ENCODE results near the gene KLHL26. TPM values are rescaled to one million over a fixed set of nuclear protein-coding genes. Genes with fewer than 3 reads are reported as not detected.

Gene KLHL26
- total RNA-seq, 1 experiment from 2014 or later, result 17.1 TPM

DNA sequence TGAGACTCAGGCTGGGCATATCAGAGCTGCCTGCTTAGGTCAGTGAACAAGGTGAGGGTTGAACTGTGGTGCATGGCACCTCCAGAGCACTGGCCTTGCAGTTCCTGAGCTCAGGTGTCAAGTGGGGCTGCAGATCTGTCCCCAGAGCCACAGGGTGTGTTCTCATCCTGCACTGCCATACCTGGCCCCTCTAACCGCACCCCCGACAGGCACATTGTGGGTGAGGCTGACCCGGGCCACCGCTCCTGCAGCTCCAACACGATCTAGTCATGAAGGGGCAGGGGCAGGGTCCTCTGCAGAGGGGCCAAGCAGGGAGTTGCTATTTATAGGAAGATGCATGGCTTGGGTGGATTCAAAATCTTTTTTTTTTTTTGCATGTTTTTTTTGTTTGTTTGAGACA, 30.0 kb downstream of the KLHL26 start:
- Histone ChIP-seq H2AFZ (ENCODE audit: low read depth, low read length, poor library complexity, severe bottlenecking) (no peak overlapping the region), H3K27ac (ENCODE audit: low read depth, low read length) (no peak overlapping the region), H3K9ac (ENCODE audit: low read length) (no peak overlapping the region), H3K9me3 (ENCODE audit: control insufficient read depth in 1 of 2, insufficient read depth in 1 of 2, low read depth in 1 of 2, low read length in 2 of 2) (no peaks in the 10 kb centered on the region), H3K4me1 (ENCODE audit: control insufficient read depth in 1 of 2, insufficient read depth in 2 of 2, low read length in 2 of 2) (peaks cover 4 to 7% of the 10 kb centered on the region in 2 experiments; a peak in 3 of 4 replicates), H3K4me2 (ENCODE audit: low read length) (no peak overlapping the region), H3K27me3 (ENCODE audit: insufficient read depth, low read length) (no peaks in the 10 kb centered on the region), H3K4me3 (replicated peaks in 1 of 2; ENCODE audit: low read depth in 1 of 2, low read length in 2 of 2) (no peak overlapping the region), H3K36me3 (ENCODE audit: control insufficient read depth in 1 of 2, insufficient read depth in 2 of 2, low read length in 2 of 2) (no peaks in the 10 kb centered on the region), H3K9me2 (ENCODE audit: insufficient read depth) (no peaks in the 10 kb centered on the region), H3K79me2 (ENCODE audit: insufficient read depth, low read length) (no peaks in the 10 kb centered on the region), H4K20me1 (ENCODE audit: insufficient read depth) (no peaks in the 10 kb centered on the region)
- no TSS peak for BruUV-seq (replicated peaks)
- RAD21 ChIA-PET (ENCODE audit: low non-redundant PET in 1 of 2, low total read pairs in 2 of 2, uncharacterized antibody in 2 of 2, unreplicated experiment in 2 of 2), result no interaction called here
- CTCF ChIA-PET, result no interaction called here
- DNase-seq (ENCODE audit: low read depth, low spot score), result no peak
- POLR2A ChIA-PET, result no interaction called here
- no peak for ATAC-seq
- intact Hi-C loops (cut with micrococcal nuclease), result no loop called here
- TF ChIP-seq CBX3 (IDR thresholded peaks at IDR 0.05; ENCODE audit: low read depth) (no peak), CEBPB (IDR thresholded peaks at IDR 0.05; ENCODE audit: low read depth) (no peak), EGR1 (IDR thresholded peaks at IDR 0.05; ENCODE audit: low read depth) (no peak), ELF1 (IDR thresholded peaks at IDR 0.05; ENCODE audit: borderline replicate concordance, low read depth) (no peak), FOSL1 (IDR thresholded peaks at IDR 0.05; ENCODE audit: low read depth) (no peak), ZNF274 (IDR thresholded peaks at IDR 0.05; ENCODE audit: low read depth, low read length) (no peak), TCF7L2 (IDR thresholded peaks at IDR 0.05; ENCODE audit: borderline replicate concordance, extremely low read depth, insufficient read depth, insufficient read length) (no peak), SRF (IDR thresholded peaks at IDR 0.05; ENCODE audit: low read depth) (no peak), POLR2A (IDR thresholded peaks at IDR 0.05; ENCODE audit: borderline replicate concordance, extremely low read depth, insufficient read depth, insufficient read length) (no peak), SIN3A (IDR thresholded peaks at IDR 0.05; ENCODE audit: low read depth) (no peak), JUND (IDR thresholded peaks at IDR 0.05) (no peak), EZH2phosphoT487 (IDR thresholded peaks at IDR 0.05; ENCODE audit: borderline replicate concordance) (no peak), SP1 (IDR thresholded peaks at IDR 0.05; ENCODE audit: low read depth) (no peak)
- TF ChIP-seq, protein P1, sequence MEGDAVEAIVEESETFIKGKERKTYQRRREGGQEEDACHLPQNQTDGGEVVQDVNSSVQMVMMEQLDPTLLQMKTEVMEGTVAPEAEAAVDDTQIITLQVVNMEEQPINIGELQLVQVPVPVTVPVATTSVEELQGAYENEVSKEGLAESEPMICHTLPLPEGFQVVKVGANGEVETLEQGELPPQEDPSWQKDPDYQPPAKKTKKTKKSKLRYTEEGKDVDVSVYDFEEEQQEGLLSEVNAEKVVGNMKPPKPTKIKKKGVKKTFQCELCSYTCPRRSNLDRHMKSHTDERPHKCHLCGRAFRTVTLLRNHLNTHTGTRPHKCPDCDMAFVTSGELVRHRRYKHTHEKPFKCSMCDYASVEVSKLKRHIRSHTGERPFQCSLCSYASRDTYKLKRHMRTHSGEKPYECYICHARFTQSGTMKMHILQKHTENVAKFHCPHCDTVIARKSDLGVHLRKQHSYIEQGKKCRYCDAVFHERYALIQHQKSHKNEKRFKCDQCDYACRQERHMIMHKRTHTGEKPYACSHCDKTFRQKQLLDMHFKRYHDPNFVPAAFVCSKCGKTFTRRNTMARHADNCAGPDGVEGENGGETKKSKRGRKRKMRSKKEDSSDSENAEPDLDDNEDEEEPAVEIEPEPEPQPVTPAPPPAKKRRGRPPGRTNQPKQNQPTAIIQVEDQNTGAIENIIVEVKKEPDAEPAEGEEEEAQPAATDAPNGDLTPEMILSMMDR (IDR thresholded peaks at IDR 0.05 in 2 of 3, conservative IDR thresholded peaks at IDR 0.05 in 1 of 3; ENCODE audit: borderline replicate concordance in 1 of 3, insufficient read depth in 1 of 3, low read depth in 2 of 3, low read length in 2 of 3), result no peak
- TF ChIP-seq, protein P2, sequence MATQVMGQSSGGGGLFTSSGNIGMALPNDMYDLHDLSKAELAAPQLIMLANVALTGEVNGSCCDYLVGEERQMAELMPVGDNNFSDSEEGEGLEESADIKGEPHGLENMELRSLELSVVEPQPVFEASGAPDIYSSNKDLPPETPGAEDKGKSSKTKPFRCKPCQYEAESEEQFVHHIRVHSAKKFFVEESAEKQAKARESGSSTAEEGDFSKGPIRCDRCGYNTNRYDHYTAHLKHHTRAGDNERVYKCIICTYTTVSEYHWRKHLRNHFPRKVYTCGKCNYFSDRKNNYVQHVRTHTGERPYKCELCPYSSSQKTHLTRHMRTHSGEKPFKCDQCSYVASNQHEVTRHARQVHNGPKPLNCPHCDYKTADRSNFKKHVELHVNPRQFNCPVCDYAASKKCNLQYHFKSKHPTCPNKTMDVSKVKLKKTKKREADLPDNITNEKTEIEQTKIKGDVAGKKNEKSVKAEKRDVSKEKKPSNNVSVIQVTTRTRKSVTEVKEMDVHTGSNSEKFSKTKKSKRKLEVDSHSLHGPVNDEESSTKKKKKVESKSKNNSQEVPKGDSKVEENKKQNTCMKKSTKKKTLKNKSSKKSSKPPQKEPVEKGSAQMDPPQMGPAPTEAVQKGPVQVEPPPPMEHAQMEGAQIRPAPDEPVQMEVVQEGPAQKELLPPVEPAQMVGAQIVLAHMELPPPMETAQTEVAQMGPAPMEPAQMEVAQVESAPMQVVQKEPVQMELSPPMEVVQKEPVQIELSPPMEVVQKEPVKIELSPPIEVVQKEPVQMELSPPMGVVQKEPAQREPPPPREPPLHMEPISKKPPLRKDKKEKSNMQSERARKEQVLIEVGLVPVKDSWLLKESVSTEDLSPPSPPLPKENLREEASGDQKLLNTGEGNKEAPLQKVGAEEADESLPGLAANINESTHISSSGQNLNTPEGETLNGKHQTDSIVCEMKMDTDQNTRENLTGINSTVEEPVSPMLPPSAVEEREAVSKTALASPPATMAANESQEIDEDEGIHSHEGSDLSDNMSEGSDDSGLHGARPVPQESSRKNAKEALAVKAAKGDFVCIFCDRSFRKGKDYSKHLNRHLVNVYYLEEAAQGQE (IDR thresholded peaks at IDR 0.05; ENCODE audit: low read depth), result no peak
- TF ChIP-seq, protein P3, sequence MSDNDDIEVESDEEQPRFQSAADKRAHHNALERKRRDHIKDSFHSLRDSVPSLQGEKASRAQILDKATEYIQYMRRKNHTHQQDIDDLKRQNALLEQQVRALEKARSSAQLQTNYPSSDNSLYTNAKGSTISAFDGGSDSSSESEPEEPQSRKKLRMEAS (IDR thresholded peaks at IDR 0.05), result no peak

Data from HCT116 (cell line).